Measurements from ENCODE around the gene RHOBTB3. TPM values are rescaled to one million over a fixed set of nuclear protein-coding genes. Genes with fewer than 3 reads are reported as not detected.
"Not testable (repeated sequence)": the region's sequence is repeated elsewhere in the genome, so short reads cannot be mapped to it uniquely, and the experiment has no call there.

The RHOBTB3 gene
- total and polyA plus RNA-seq, 4 donors = 12.9 to 150 (median 30.6) TPM

- no peak for ATAC-seq (ENCODE audit: insufficient read depth, low FRiP score)
- Histone ChIP-seq H3K9ac (ENCODE audit: insufficient read depth in 1 of 2, low read length in 2 of 2) (no peak overlapping the region), H3K27me3 (ENCODE audit: control insufficient read depth in 3 of 3, insufficient read depth in 3 of 3, low read length in 2 of 3) (no peaks in the 10 kb centered on the region), H3K9me3 (ENCODE audit: control insufficient read depth in 4 of 4, insufficient read depth in 3 of 4, low read length in 3 of 4) (no peaks in the 10 kb centered on the region), H3K36me3 (ENCODE audit: control insufficient read depth in 4 of 4, insufficient read depth in 4 of 4, low read length in 4 of 4) (peaks cover 0 to 6% (median 4%) of the 10 kb centered on the region in 4 donors), H3K4me1 (ENCODE audit: control insufficient read depth in 5 of 5, insufficient read depth in 5 of 5, low read length in 5 of 5) (peaks cover 11 to 43% (median 16%) of the 10 kb centered on the region in 5 donors), H3K27ac (ENCODE audit: low read depth in 1 of 2, low read length in 1 of 2) (peak overlapping the region in 1 of 2 donors; percentile 34), H3K4me3 (no peak overlapping the region)
- DNase-seq = peak; percentile 84 to 93 (median 85)
- TF ChIP-seq, protein P1, sequence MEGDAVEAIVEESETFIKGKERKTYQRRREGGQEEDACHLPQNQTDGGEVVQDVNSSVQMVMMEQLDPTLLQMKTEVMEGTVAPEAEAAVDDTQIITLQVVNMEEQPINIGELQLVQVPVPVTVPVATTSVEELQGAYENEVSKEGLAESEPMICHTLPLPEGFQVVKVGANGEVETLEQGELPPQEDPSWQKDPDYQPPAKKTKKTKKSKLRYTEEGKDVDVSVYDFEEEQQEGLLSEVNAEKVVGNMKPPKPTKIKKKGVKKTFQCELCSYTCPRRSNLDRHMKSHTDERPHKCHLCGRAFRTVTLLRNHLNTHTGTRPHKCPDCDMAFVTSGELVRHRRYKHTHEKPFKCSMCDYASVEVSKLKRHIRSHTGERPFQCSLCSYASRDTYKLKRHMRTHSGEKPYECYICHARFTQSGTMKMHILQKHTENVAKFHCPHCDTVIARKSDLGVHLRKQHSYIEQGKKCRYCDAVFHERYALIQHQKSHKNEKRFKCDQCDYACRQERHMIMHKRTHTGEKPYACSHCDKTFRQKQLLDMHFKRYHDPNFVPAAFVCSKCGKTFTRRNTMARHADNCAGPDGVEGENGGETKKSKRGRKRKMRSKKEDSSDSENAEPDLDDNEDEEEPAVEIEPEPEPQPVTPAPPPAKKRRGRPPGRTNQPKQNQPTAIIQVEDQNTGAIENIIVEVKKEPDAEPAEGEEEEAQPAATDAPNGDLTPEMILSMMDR (IDR thresholded peaks at IDR 0.05; ENCODE audit: control extremely low read depth, extremely low read depth) = no peak
- 18 to 39% methylated on average over 6 of the region's 6 CpGs for WGBS, 2 donors
Observed at GRCh38 chr5:95812074-95812471, 80.9 kb downstream of the RHOBTB3 start.

GRCh38 chr5:95813035-95813434 is 81.9 kb downstream of the RHOBTB3 start:
- DNase-seq = not testable (repeated sequence)

GRCh38 chr5:95815155-95815729 is 84.1 kb downstream of the RHOBTB3 start:
- ATAC-seq (ENCODE audit: insufficient read depth, low FRiP score) (no peak), DNase-seq (no peak)
- TF ChIP-seq, protein P1 (IDR thresholded peaks at IDR 0.05; ENCODE audit: control extremely low read depth, extremely low read depth) = no peak
- H3K9me3 ChIP-seq (ENCODE audit: control insufficient read depth in 4 of 4, insufficient read depth in 3 of 4, low read length in 3 of 4) = no peaks in the 10 kb centered on the region
- H3K9ac ChIP-seq (ENCODE audit: insufficient read depth in 1 of 2, low read length in 2 of 2) = no peak overlapping the region
- no peak overlapping the region for H3K4me3 ChIP-seq
- 80 to 81% methylated on average over 4 of the region's 4 CpGs for WGBS, 2 donors
- no peak overlapping the region for H3K27ac ChIP-seq (ENCODE audit: low read depth in 1 of 2, low read length in 1 of 2)
- H3K36me3 ChIP-seq (ENCODE audit: control insufficient read depth in 4 of 4, insufficient read depth in 4 of 4, low read length in 4 of 4) = peaks cover 0 to 6% (median 4%) of the 10 kb centered on the region in 4 donors
- H3K27me3 ChIP-seq (ENCODE audit: control insufficient read depth in 3 of 3, insufficient read depth in 3 of 3, low read length in 2 of 3) = no peaks in the 10 kb centered on the region
- H3K4me1 ChIP-seq (ENCODE audit: control insufficient read depth in 5 of 5, insufficient read depth in 5 of 5, low read length in 5 of 5) = peaks cover 8 to 34% (median 16%) of the 10 kb centered on the region in 5 donors

More at GRCh38 chr5:95813035-95813434, 81.9 kb downstream of the RHOBTB3 start:
- not testable (repeated sequence) for H3K27me3 ChIP-seq (ENCODE audit: control insufficient read depth in 3 of 3, insufficient read depth in 3 of 3, low read length in 2 of 3); H3K4me3 ChIP-seq; H3K27ac ChIP-seq (ENCODE audit: low read depth in 1 of 2, low read length in 1 of 2); H3K36me3 ChIP-seq (ENCODE audit: control insufficient read depth in 4 of 4, insufficient read depth in 4 of 4, low read length in 4 of 4); H3K9ac ChIP-seq (ENCODE audit: insufficient read depth in 1 of 2, low read length in 2 of 2); H3K9me3 ChIP-seq (ENCODE audit: control insufficient read depth in 4 of 4, insufficient read depth in 3 of 4, low read length in 3 of 4); ATAC-seq (ENCODE audit: insufficient read depth, low FRiP score)
- 82 to 90% methylated on average over 8 of the region's 8 CpGs for WGBS, 2 donors
- H3K4me1 ChIP-seq (ENCODE audit: control insufficient read depth in 5 of 5, insufficient read depth in 5 of 5, low read length in 5 of 5) = peaks cover 14 to 47% (median 17%) of the 10 kb centered on the region in 5 donors

GRCh38 chr5:95816341-95816740 is 85.2 kb downstream of the RHOBTB3 start:
- peaks cover 0 to 6% (median 4%) of the 10 kb centered on the region in 4 donors for H3K36me3 ChIP-seq (ENCODE audit: control insufficient read depth in 4 of 4, insufficient read depth in 4 of 4, low read length in 4 of 4)
- H3K4me1 ChIP-seq (ENCODE audit: control insufficient read depth in 5 of 5, insufficient read depth in 5 of 5, low read length in 5 of 5) = peaks cover 8 to 29% (median 19%) of the 10 kb centered on the region in 5 donors
- no peaks in the 10 kb centered on the region for H3K9me3 ChIP-seq (ENCODE audit: control insufficient read depth in 4 of 4, insufficient read depth in 3 of 4, low read length in 3 of 4)
- H3K9ac ChIP-seq (ENCODE audit: insufficient read depth in 1 of 2, low read length in 2 of 2) = no peak overlapping the region
- no peak overlapping the region for H3K27ac ChIP-seq (ENCODE audit: low read depth in 1 of 2, low read length in 1 of 2)
- no peak overlapping the region for H3K4me3 ChIP-seq
- ATAC-seq (ENCODE audit: insufficient read depth, low FRiP score) (no peak), DNase-seq (no peak)
- 85 to 86% methylated on average over 8 of the region's 8 CpGs for WGBS, 2 donors
- H3K27me3 ChIP-seq (ENCODE audit: control insufficient read depth in 3 of 3, insufficient read depth in 3 of 3, low read length in 2 of 3) = no peaks in the 10 kb centered on the region
- TF ChIP-seq, protein P1 (IDR thresholded peaks at IDR 0.05; ENCODE audit: control extremely low read depth, extremely low read depth) = no peak
